ENCODE measurements around the gene ANXA8. TPM values are rescaled to one million over a fixed set of nuclear protein-coding genes. Genes with fewer than 3 reads are reported as not detected.
"Not testable (repeated sequence)": the region's sequence is repeated elsewhere in the genome, so short reads cannot be mapped to it uniquely, and the experiment has no call there.

Gene ANXA8
- total RNA-seq, 6 experiments from 2014 or later: 0.38 to 1.7 (median 0.72) TPM

- 3% methylated on average over 7 of the region's 37 CpGs for WGBS (ENCODE audit: insufficient coverage, low coverage, low lambda C conversion rate, missing lambda C conversion rate)
- H3K9me3 ChIP-seq, H3K36me3 ChIP-seq: not testable (repeated sequence)
Measured at GRCh38 chr10:47461261-47461687, 22.6 kb downstream of the ANXA8 start.

GRCh38 chr10:47458466-47459154, 25.3 kb downstream of the ANXA8 start:
- intact Hi-C loops (cut with DNase I): no loop called here
- DNase-seq: no peak
- WGBS (ENCODE audit: insufficient coverage, low coverage, low lambda C conversion rate, missing lambda C conversion rate): 45% methylated on average over 4 of the region's 4 CpGs

More at GRCh38 chr10:47461261-47461687, 22.6 kb downstream of the ANXA8 start:
- peak in 3 of 4 donors; percentile 17 to 42 (median 36) for TF ChIP-seq CTCF (IDR thresholded peaks at IDR 0.05)
- H3K27ac ChIP-seq; H3K4me3 ChIP-seq; intact Hi-C loops (cut with DNase I); H3K4me1 ChIP-seq; H3K27me3 ChIP-seq: not testable (repeated sequence)
- DNase-seq (peak in 2 of 3 donors; percentile 58 to 72), ATAC-seq (peak; percentile 85 to 94 (median 88))

GRCh38 chr10:47457826-47458225, 26.1 kb downstream of the ANXA8 start:
- H3K27ac ChIP-seq: no peak overlapping the region
- no peak for TF ChIP-seq POLR2A (IDR thresholded peaks at IDR 0.05)
- no peak for TF ChIP-seq CTCF (IDR thresholded peaks at IDR 0.05)
- no peaks in the 10 kb centered on the region for H3K9me3 ChIP-seq
- no peaks in the 10 kb centered on the region for H3K36me3 ChIP-seq
- intact Hi-C loops (cut with DNase I): no loop called here
- no peak overlapping the region for H3K4me3 ChIP-seq
- no CpG with 5 or more reads among the region's 1 CpG for WGBS (ENCODE audit: insufficient coverage, low coverage, low lambda C conversion rate, missing lambda C conversion rate)
- DNase-seq (no peak), ATAC-seq (no peak)
- no peaks in the 10 kb centered on the region for H3K27me3 ChIP-seq
- no peaks in the 10 kb centered on the region for H3K4me1 ChIP-seq

More at GRCh38 chr10:47458466-47459154, 25.3 kb downstream of the ANXA8 start:
- Histone ChIP-seq H3K36me3 (no peaks in the 10 kb centered on the region), H3K4me3 (no peak overlapping the region), H3K27ac (no peak overlapping the region), H3K9me3 (no peaks in the 10 kb centered on the region), H3K4me1 (no peaks in the 10 kb centered on the region), H3K27me3 (no peaks in the 10 kb centered on the region)
- TF ChIP-seq POLR2A (IDR thresholded peaks at IDR 0.05) (no peak), CTCF (IDR thresholded peaks at IDR 0.05) (no peak)
- no peak for ATAC-seq

- TF ChIP-seq POLR2A (IDR thresholded peaks at IDR 0.05) (no peak), CTCF (IDR thresholded peaks at IDR 0.05) (no peak)
- DNase-seq (no peak), ATAC-seq (no peak)
- Histone ChIP-seq H3K27me3 (no peaks in the 10 kb centered on the region), H3K9me3 (no peaks in the 10 kb centered on the region), H3K36me3 (no peaks in the 10 kb centered on the region), H3K4me3 (no peak overlapping the region), H3K27ac (no peak overlapping the region), H3K4me1 (no peaks in the 10 kb centered on the region)
- intact Hi-C loops (cut with DNase I): no loop called here
- no CpG with 5 or more reads among the region's 1 CpG for WGBS (ENCODE audit: insufficient coverage, low coverage, low lambda C conversion rate, missing lambda C conversion rate)
Measured at GRCh38 chr10:47457528-47457820, 26.4 kb downstream of the ANXA8 start.
